ENCODE data around the gene CMTM2. TPM values are rescaled to one million over a fixed set of nuclear protein-coding genes. Genes with fewer than 3 reads are reported as not detected.

CMTM2 gene
- total RNA-seq, 1 experiment from 2014 or later = not detected

GRCh38 chr16:66542396-66542795, 36.9 kb upstream of the CMTM2 start:
- Histone ChIP-seq H3K4me1 (ENCODE audit: control insufficient read depth, insufficient read depth, low read length) (no peaks in the 10 kb centered on the region), H3K27ac (ENCODE audit: low read length) (no peak overlapping the region), H3K4me3 (ENCODE audit: low read depth in 2 of 2, low read length in 2 of 2) (no peak overlapping the region), H3K9me3 (ENCODE audit: control insufficient read depth, insufficient read depth, low read depth, low read length) (no peaks in the 10 kb centered on the region), H3K27me3 (ENCODE audit: control insufficient read depth, insufficient read depth, low read length) (no peaks in the 10 kb centered on the region), H3K36me3 (ENCODE audit: control insufficient read depth, insufficient read depth, low read length) (no peaks in the 10 kb centered on the region)
- in situ Hi-C loops (cut with HindIII; ENCODE audit: low pct_unique_long_range_greater_than_20kb, low sequenced_read_pairs) = no loop called here
- CTCF ChIA-PET = no interaction called here
- POLR2A ChIA-PET = no interaction called here
- intact Hi-C loops (cut with micrococcal nuclease; ENCODE audit: unreplicated experiment) = no loop called here
- BruUV-seq (replicated peaks) = no TSS peak
- ATAC-seq = no peak
- DNase-seq (ENCODE audit: low read depth, low spot score) = no peak
- TF ChIP-seq REST (IDR thresholded peaks at IDR 0.05; ENCODE audit: insufficient read depth in 1 of 2, low read depth in 2 of 2, low read length in 1 of 2) (no peak), CTCF (IDR thresholded peaks at IDR 0.05) (no peak), TCF7L2 (IDR thresholded peaks at IDR 0.05; ENCODE audit: low read depth, low read length) (no peak), SIN3A (IDR thresholded peaks at IDR 0.05; ENCODE audit: borderline replicate concordance, insufficient read depth, low read depth, low read length) (no peak), POLR2AphosphoS5 (IDR thresholded peaks at IDR 0.05; ENCODE audit: low read depth, low read length) (no peak)

GRCh38 chr16:66543541-66543940, 35.7 kb upstream of the CMTM2 start:
- Histone ChIP-seq H3K4me3 (ENCODE audit: low read depth in 2 of 2, low read length in 2 of 2) (no peak overlapping the region), H3K27me3 (ENCODE audit: control insufficient read depth, insufficient read depth, low read length) (no peaks in the 10 kb centered on the region), H3K36me3 (ENCODE audit: control insufficient read depth, insufficient read depth, low read length) (no peaks in the 10 kb centered on the region), H3K27ac (ENCODE audit: low read length) (no peak overlapping the region), H3K4me1 (ENCODE audit: control insufficient read depth, insufficient read depth, low read length) (peaks cover 5% of the 10 kb centered on the region; the same call in 1 of the 2 replicates), H3K9me3 (ENCODE audit: control insufficient read depth, insufficient read depth, low read depth, low read length) (no peaks in the 10 kb centered on the region)
- CTCF ChIA-PET = no interaction called here
- POLR2A ChIA-PET = no interaction called here
- TF ChIP-seq TCF7L2 (IDR thresholded peaks at IDR 0.05; ENCODE audit: low read depth, low read length) = no peak
- TF ChIP-seq CTCF (IDR thresholded peaks at IDR 0.05) = no peak
- TF ChIP-seq POLR2AphosphoS5 (IDR thresholded peaks at IDR 0.05; ENCODE audit: low read depth, low read length) = no peak
- TF ChIP-seq REST (IDR thresholded peaks at IDR 0.05; ENCODE audit: insufficient read depth in 1 of 2, low read depth in 2 of 2, low read length in 1 of 2) = no peak
- no peak for TF ChIP-seq SIN3A (IDR thresholded peaks at IDR 0.05; ENCODE audit: borderline replicate concordance, insufficient read depth, low read depth, low read length)
- ATAC-seq (no peak), DNase-seq (ENCODE audit: low read depth, low spot score) (no peak)
- in situ Hi-C loops (cut with HindIII; ENCODE audit: low pct_unique_long_range_greater_than_20kb, low sequenced_read_pairs) = no loop called here
- intact Hi-C loops (cut with micrococcal nuclease; ENCODE audit: unreplicated experiment) = no loop called here
- no TSS peak for BruUV-seq (replicated peaks)

Measured in Panc1 (cell line).